ENCODE results near the gene NT5DC1. TPM values are rescaled to one million over a fixed set of nuclear protein-coding genes. Genes with fewer than 3 reads are reported as not detected.

Gene NT5DC1
- total RNA-seq, 1 donor from 2014 or later: 2.6 TPM

DNA sequence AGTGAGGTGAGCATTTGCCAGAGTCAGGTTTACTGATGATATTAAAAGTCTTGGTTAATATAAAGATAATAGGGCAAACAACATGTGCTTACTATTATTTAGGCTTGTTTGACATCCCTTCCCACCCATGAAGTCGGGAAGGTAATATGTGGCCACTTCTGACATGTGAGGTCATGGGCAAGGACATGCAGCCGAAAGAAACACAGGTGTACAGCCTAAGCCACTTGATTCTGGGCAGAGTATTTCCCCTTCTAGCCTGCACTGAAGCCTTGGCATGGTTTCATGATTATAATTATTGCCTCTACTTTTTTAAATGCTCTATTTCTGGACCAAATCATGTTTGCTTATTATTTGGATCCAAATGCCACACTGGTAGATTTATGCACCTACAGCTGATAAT is 100.9 kb downstream of the NT5DC1 start:
- H3K4me1 ChIP-seq (ENCODE audit: control insufficient read depth in 3 of 3, insufficient read depth in 3 of 3, low read length in 3 of 3): peaks cover 0 to 7% (median 5%) of the 10 kb centered on the region in 3 donors
- H3K27ac ChIP-seq (ENCODE audit: low read depth, low read length): no peak overlapping the region
- H3K4me3 ChIP-seq (ENCODE audit: low read length in 3 of 3): no peak overlapping the region
- H3K36me3 ChIP-seq (ENCODE audit: control insufficient read depth in 3 of 3, insufficient read depth in 3 of 3, low read length in 3 of 3): no peaks in the 10 kb centered on the region
- no peaks in the 10 kb centered on the region for H3K27me3 ChIP-seq (ENCODE audit: control insufficient read depth in 3 of 3, insufficient read depth in 3 of 3, low read length in 3 of 3)
- no peaks in the 10 kb centered on the region for H3K9me3 ChIP-seq (ENCODE audit: control insufficient read depth in 3 of 3, low read length in 3 of 3)
- H3K9ac ChIP-seq (ENCODE audit: low read depth in 1 of 3, low read length in 3 of 3): no peak overlapping the region

DNA sequence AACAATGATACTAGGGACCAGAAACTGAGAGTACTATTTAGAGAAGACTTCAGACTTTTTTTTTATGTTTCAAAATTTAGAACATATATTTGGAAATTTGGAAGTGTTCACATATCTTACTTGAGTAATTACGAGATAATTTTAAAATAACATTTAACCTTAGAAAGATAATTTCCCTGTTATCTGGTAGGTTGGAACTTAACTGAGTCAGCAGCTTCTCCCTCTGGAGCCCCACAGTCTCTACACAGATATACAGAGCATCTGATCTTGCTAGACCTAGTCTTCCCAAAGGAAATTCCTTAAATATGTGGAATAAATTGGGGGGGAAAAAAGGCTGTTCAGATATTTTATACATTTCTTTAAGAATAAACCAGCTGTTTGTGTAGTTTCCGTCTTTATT is 104.6 kb downstream of the NT5DC1 start:
- Histone ChIP-seq H3K27ac (ENCODE audit: low read depth, low read length) (no peak overlapping the region), H3K9me3 (ENCODE audit: control insufficient read depth in 3 of 3, low read length in 3 of 3) (no peaks in the 10 kb centered on the region), H3K9ac (ENCODE audit: low read depth in 1 of 3, low read length in 3 of 3) (no peak overlapping the region), H3K36me3 (ENCODE audit: control insufficient read depth in 3 of 3, insufficient read depth in 3 of 3, low read length in 3 of 3) (no peaks in the 10 kb centered on the region), H3K27me3 (ENCODE audit: control insufficient read depth in 3 of 3, insufficient read depth in 3 of 3, low read length in 3 of 3) (no peaks in the 10 kb centered on the region), H3K4me1 (ENCODE audit: control insufficient read depth in 3 of 3, insufficient read depth in 3 of 3, low read length in 3 of 3) (peaks cover 0 to 7% (median 5%) of the 10 kb centered on the region in 3 donors), H3K4me3 (ENCODE audit: low read length in 3 of 3) (no peak overlapping the region)

DNA sequence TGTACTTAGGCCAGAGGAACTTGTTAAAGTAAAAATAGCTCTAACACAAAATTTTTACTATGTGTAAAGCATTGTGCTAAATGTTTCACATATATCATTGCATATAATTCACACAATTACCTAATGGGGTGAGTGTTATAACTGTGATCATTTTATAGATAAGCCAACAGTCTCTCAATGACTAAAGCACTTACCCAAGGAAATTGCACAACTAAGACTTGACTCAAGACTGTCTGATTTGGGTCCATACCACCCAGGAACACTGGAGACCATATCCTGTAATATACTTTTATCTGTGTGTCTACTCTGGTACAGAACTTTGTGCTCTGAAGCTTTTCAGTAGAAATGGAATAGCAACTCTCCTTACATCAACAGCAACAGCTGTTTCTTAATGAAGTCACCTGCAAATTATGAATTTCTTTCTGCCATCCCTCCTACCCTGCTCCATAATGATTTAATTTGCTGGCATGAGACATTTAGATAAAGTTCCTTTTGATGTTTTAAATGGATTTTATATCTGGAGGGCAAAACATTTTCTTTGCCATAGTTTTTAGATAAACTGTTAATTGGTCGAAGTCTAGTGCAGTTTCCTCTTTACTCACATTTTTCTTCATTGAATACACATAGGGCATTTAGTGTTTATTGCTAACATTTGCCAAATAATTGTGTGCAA is 105.7 kb downstream of the NT5DC1 start:
- no peak overlapping the region for H3K4me3 ChIP-seq (ENCODE audit: low read length in 3 of 3)
- H3K4me1 ChIP-seq (ENCODE audit: control insufficient read depth in 3 of 3, insufficient read depth in 3 of 3, low read length in 3 of 3): peaks cover 0 to 7% (median 5%) of the 10 kb centered on the region in 3 donors
- H3K9me3 ChIP-seq (ENCODE audit: control insufficient read depth in 3 of 3, low read length in 3 of 3): no peaks in the 10 kb centered on the region
- H3K36me3 ChIP-seq (ENCODE audit: control insufficient read depth in 3 of 3, insufficient read depth in 3 of 3, low read length in 3 of 3): no peaks in the 10 kb centered on the region
- no peak overlapping the region for H3K9ac ChIP-seq (ENCODE audit: low read depth in 1 of 3, low read length in 3 of 3)
- no peaks in the 10 kb centered on the region for H3K27me3 ChIP-seq (ENCODE audit: control insufficient read depth in 3 of 3, insufficient read depth in 3 of 3, low read length in 3 of 3)
- H3K27ac ChIP-seq (ENCODE audit: low read depth, low read length): no peak overlapping the region

DNA sequence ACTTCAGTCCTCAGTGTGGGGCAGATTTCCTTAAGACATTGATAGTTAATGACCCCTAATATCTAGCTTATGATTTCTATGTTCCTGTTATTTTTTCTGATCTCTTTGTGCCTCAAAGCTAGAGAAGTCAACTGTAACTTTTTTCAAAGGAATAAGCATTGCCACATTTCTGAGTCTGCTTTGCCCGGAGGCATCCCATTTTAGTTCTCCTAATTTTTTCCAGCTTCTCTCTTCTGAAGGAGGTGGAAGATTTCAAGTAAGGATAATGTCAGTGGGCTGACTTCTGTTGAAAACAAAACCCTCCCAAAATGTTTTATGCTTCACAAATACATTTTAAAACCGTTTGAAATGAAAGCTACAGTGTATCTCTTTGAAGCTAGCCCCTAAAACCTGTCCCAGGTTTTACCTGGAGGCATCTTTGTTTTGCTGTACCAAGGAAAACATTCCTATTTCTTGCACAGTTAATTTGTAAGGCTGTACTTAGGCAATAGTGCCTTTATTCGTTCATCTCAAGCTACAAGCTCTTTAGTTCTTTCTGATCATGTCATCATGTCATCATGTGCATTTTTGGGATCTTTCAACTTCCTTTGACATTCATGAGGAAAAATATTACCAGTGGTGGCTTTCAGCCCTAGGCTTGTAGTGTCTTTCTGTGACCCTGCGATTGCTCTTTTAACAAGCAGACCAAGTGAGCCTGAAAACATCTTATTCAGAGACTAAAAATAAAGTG is 107.6 kb downstream of the NT5DC1 start:
- no peak overlapping the region for H3K27ac ChIP-seq (ENCODE audit: low read depth, low read length)
- H3K4me3 ChIP-seq (ENCODE audit: low read length in 3 of 3): no peak overlapping the region
- no peaks in the 10 kb centered on the region for H3K9me3 ChIP-seq (ENCODE audit: control insufficient read depth in 3 of 3, low read length in 3 of 3)
- H3K9ac ChIP-seq (ENCODE audit: low read depth in 1 of 3, low read length in 3 of 3): no peak overlapping the region
- H3K36me3 ChIP-seq (ENCODE audit: control insufficient read depth in 3 of 3, insufficient read depth in 3 of 3, low read length in 3 of 3): no peaks in the 10 kb centered on the region
- no peaks in the 10 kb centered on the region for H3K27me3 ChIP-seq (ENCODE audit: control insufficient read depth in 3 of 3, insufficient read depth in 3 of 3, low read length in 3 of 3)
- H3K4me1 ChIP-seq (ENCODE audit: control insufficient read depth in 3 of 3, insufficient read depth in 3 of 3, low read length in 3 of 3): no peaks in the 10 kb centered on the region

DNA sequence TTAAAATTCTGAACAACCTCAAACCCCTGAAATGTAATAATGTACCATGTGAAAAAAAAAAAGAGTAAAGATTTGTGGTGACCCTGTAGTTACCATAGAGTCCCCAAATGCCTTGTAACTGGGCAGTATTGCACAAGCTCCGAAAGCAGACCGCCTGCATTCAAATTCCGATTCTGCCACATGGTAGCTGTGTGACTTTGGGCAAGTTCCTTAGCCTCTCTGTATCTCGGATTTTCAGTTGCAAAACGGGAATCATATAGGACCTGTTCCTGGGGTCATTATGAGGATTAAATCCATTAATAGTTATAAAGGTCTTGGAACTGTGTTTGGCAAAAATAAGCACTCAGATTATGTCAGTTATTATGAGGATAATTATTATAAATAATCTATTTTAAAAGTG is 109.7 kb downstream of the NT5DC1 start:
- Histone ChIP-seq H3K9me3 (ENCODE audit: control insufficient read depth in 3 of 3, low read length in 3 of 3) (no peaks in the 10 kb centered on the region), H3K4me1 (ENCODE audit: control insufficient read depth in 3 of 3, insufficient read depth in 3 of 3, low read length in 3 of 3) (no peaks in the 10 kb centered on the region), H3K9ac (ENCODE audit: low read depth in 1 of 3, low read length in 3 of 3) (no peak overlapping the region), H3K4me3 (ENCODE audit: low read length in 3 of 3) (no peak overlapping the region), H3K27me3 (ENCODE audit: control insufficient read depth in 3 of 3, insufficient read depth in 3 of 3, low read length in 3 of 3) (no peaks in the 10 kb centered on the region), H3K36me3 (ENCODE audit: control insufficient read depth in 3 of 3, insufficient read depth in 3 of 3, low read length in 3 of 3) (peaks cover 0 to 2% (median 0%) of the 10 kb centered on the region in 3 donors), H3K27ac (ENCODE audit: low read depth, low read length) (no peak overlapping the region)

DNA sequence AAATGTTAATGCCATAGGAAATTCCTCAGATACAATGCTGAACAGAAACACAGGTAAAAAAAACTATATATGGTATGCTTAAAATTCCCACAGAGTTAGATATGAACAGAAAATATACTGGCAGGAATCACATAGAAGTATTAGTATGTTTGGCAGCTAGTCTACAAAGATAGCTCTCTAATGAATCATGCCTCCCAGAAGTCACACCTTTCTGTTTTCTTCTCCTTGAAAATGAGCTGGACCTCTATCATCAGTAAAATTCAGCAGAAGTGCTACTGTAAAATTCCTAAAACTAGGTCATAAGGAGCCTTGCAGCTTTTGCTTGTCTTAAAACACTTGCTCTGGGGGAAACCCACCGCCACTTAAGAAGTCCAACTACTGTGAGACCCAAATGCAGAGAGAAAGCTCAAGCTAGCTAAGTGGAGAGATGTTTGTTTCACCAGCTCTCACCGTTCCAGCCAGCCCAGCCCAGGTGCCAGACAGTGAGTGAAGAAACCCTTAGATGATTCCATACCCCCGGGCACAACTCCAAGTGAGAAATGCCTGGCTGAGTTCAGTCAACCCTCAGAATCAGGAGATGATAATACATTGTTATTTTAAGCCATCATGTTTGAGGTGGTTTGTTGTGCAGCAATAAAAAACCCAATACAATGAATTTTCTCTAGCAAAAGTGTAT is 110.2 kb downstream of the NT5DC1 start:
- no peak overlapping the region for H3K27ac ChIP-seq (ENCODE audit: low read depth, low read length)
- H3K4me3 ChIP-seq (ENCODE audit: low read length in 3 of 3): no peak overlapping the region
- peaks cover 0 to 2% (median 0%) of the 10 kb centered on the region in 3 donors for H3K36me3 ChIP-seq (ENCODE audit: control insufficient read depth in 3 of 3, insufficient read depth in 3 of 3, low read length in 3 of 3)
- no peaks in the 10 kb centered on the region for H3K9me3 ChIP-seq (ENCODE audit: control insufficient read depth in 3 of 3, low read length in 3 of 3)
- H3K27me3 ChIP-seq (ENCODE audit: control insufficient read depth in 3 of 3, insufficient read depth in 3 of 3, low read length in 3 of 3): no peaks in the 10 kb centered on the region
- H3K4me1 ChIP-seq (ENCODE audit: control insufficient read depth in 3 of 3, insufficient read depth in 3 of 3, low read length in 3 of 3): no peaks in the 10 kb centered on the region
- no peak overlapping the region for H3K9ac ChIP-seq (ENCODE audit: low read depth in 1 of 3, low read length in 3 of 3)

DNA sequence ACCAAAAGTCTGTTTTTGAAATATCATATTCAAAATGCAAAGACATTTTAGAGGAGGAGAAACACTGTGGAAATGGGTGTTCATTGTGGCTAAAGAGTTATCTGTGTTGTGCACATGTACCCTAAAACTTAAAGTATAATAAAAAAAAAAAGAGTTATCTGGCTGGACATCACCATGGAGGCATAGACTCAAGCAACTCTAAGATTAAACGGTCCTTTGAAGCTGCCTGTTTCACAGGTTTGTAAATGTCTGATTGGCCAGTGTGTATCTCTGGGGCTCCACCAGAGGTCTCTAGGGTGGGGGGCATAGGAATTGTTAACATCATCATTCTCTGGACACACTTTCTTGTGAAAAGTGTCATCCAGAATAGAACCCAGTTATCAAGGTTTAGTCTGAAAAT is 114.0 kb downstream of the NT5DC1 start:
- peaks cover 0 to 2% (median 0%) of the 10 kb centered on the region in 3 donors for H3K36me3 ChIP-seq (ENCODE audit: control insufficient read depth in 3 of 3, insufficient read depth in 3 of 3, low read length in 3 of 3)
- H3K27ac ChIP-seq (ENCODE audit: low read depth, low read length): no peak overlapping the region
- no peaks in the 10 kb centered on the region for H3K4me1 ChIP-seq (ENCODE audit: control insufficient read depth in 3 of 3, insufficient read depth in 3 of 3, low read length in 3 of 3)
- H3K9me3 ChIP-seq (ENCODE audit: control insufficient read depth in 3 of 3, low read length in 3 of 3): no peaks in the 10 kb centered on the region
- no peaks in the 10 kb centered on the region for H3K27me3 ChIP-seq (ENCODE audit: control insufficient read depth in 3 of 3, insufficient read depth in 3 of 3, low read length in 3 of 3)
- H3K4me3 ChIP-seq (ENCODE audit: low read length in 3 of 3): no peak overlapping the region
- H3K9ac ChIP-seq (ENCODE audit: low read depth in 1 of 3, low read length in 3 of 3): no peak overlapping the region

DNA sequence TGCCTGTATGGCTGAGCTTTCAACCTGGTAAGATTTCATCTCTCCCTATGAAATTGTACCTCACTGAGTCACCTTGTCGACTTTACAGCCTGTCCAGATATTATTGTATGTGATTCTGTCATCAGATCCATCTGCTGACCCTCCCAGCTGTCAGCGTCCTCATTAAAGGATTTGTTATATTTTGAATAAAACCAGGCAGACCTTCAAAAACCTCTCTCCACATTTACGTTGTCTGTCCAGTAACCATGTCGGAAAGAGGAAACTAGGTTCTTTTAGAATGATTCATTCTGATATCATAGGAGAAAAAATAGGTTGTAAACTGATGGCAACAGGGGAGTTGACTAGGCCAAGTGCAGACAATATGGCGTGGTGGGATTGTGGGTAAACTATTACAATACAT is 114.8 kb downstream of the NT5DC1 start:
- Histone ChIP-seq H3K27me3 (ENCODE audit: control insufficient read depth in 3 of 3, insufficient read depth in 3 of 3, low read length in 3 of 3) (no peaks in the 10 kb centered on the region), H3K4me3 (ENCODE audit: low read length in 3 of 3) (no peak overlapping the region), H3K36me3 (ENCODE audit: control insufficient read depth in 3 of 3, insufficient read depth in 3 of 3, low read length in 3 of 3) (peaks cover 0 to 2% (median 0%) of the 10 kb centered on the region in 3 donors), H3K9ac (ENCODE audit: low read depth in 1 of 3, low read length in 3 of 3) (no peak overlapping the region), H3K9me3 (ENCODE audit: control insufficient read depth in 3 of 3, low read length in 3 of 3) (no peaks in the 10 kb centered on the region), H3K27ac (ENCODE audit: low read depth, low read length) (no peak overlapping the region), H3K4me1 (ENCODE audit: control insufficient read depth in 3 of 3, insufficient read depth in 3 of 3, low read length in 3 of 3) (no peaks in the 10 kb centered on the region)

DNA sequence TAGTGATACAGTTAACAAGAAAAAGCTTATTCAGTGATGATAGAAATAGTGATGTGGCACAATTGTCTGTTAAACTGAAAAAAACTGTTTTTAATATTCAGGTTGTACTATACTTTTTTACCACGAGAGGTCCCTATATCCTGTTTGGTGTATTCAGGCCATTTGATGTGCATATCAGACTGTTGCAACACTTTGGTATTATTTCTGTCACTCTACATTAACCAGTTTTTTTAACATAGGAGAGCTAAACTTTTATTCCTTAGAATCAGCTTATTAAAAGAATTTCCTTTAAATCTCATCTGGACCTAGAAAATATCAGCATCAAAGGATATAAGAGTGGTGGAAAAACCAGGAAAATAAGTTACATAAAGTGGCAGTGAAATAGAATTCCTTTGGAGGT is 116.4 kb downstream of the NT5DC1 start:
- H3K9ac ChIP-seq (ENCODE audit: low read depth in 1 of 3, low read length in 3 of 3): no peak overlapping the region
- H3K27ac ChIP-seq (ENCODE audit: low read depth, low read length): no peak overlapping the region
- no peak overlapping the region for H3K4me3 ChIP-seq (ENCODE audit: low read length in 3 of 3)
- H3K27me3 ChIP-seq (ENCODE audit: control insufficient read depth in 3 of 3, insufficient read depth in 3 of 3, low read length in 3 of 3): no peaks in the 10 kb centered on the region
- H3K4me1 ChIP-seq (ENCODE audit: control insufficient read depth in 3 of 3, insufficient read depth in 3 of 3, low read length in 3 of 3): no peaks in the 10 kb centered on the region
- H3K36me3 ChIP-seq (ENCODE audit: control insufficient read depth in 3 of 3, insufficient read depth in 3 of 3, low read length in 3 of 3): peaks cover 0 to 2% (median 2%) of the 10 kb centered on the region in 3 donors
- no peaks in the 10 kb centered on the region for H3K9me3 ChIP-seq (ENCODE audit: control insufficient read depth in 3 of 3, low read length in 3 of 3)

DNA sequence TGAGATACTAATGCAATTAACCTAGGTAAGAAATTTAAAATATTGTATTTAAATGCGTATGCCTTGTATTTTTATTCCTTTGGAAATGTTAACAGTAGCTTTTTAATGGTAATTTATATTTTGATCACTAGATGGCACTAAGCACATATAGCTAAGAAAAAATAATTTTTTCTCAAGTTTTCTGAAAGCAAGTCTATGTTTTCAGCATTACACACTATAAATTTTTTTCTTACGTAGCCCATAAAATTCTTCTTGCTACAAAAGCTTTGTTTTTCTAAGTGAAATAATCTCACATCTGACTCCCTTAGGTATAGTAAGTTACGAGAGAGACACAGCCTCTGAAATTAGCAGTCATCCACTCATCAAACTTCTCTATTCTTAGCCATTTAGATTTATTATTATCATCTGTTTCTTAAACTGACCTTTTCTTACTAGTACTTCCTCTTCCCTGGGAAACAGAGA is 117.5 kb downstream of the NT5DC1 start:
- H3K27ac ChIP-seq (ENCODE audit: low read depth, low read length): no peak overlapping the region
- no peak overlapping the region for H3K9ac ChIP-seq (ENCODE audit: low read depth in 1 of 3, low read length in 3 of 3)
- H3K4me3 ChIP-seq (ENCODE audit: low read length in 3 of 3): no peak overlapping the region
- peaks cover 2 to 5% (median 2%) of the 10 kb centered on the region in 3 donors for H3K36me3 ChIP-seq (ENCODE audit: control insufficient read depth in 3 of 3, insufficient read depth in 3 of 3, low read length in 3 of 3)
- H3K9me3 ChIP-seq (ENCODE audit: control insufficient read depth in 3 of 3, low read length in 3 of 3): no peaks in the 10 kb centered on the region
- no peaks in the 10 kb centered on the region for H3K27me3 ChIP-seq (ENCODE audit: control insufficient read depth in 3 of 3, insufficient read depth in 3 of 3, low read length in 3 of 3)
- H3K4me1 ChIP-seq (ENCODE audit: control insufficient read depth in 3 of 3, insufficient read depth in 3 of 3, low read length in 3 of 3): no peaks in the 10 kb centered on the region

Measured in skeletal muscle tissue (tissue), 4 donors.